GM13977 (cell line): ENCODE measurements around the gene DAPK1.
A peak's percentile ranks its signal among the peaks of the same experiment; 100 is the strongest.

Experiments
- DNase-seq: peaks from one replicate; pipeline ENCODE4 v3.0.0; 2012; ENCODE audit warnings: low spot score
- in situ Hi-C: fragments of 300-500 bp; cut with MboI; formaldehyde crosslinking; loops from one replicate; pipeline ENCODE4 v1.12.0; 2022; ENCODE audit warnings: low sequenced_read_pairs, low pct_unique_long_range_greater_than_20kb, mixed read lengths, inconsistent platforms; ENCODE audit not compliant: unreplicated experiment
- TF ChIP-seq, protein P1 (sequence below): IDR thresholded peaks from 2 replicates; pipeline ENCODE4 v1.5.1; 2012; ENCODE audit warnings: mild to moderate bottlenecking, control low read depth; ENCODE audit not compliant: insufficient read depth; ENCODE audit errors: extremely low read depth, missing control alignments

Gene DAPK1

GRCh38 chr9:87562530-87563170 lies 65.0 kb downstream of the DAPK1 start:
- TF ChIP-seq, protein P1, sequence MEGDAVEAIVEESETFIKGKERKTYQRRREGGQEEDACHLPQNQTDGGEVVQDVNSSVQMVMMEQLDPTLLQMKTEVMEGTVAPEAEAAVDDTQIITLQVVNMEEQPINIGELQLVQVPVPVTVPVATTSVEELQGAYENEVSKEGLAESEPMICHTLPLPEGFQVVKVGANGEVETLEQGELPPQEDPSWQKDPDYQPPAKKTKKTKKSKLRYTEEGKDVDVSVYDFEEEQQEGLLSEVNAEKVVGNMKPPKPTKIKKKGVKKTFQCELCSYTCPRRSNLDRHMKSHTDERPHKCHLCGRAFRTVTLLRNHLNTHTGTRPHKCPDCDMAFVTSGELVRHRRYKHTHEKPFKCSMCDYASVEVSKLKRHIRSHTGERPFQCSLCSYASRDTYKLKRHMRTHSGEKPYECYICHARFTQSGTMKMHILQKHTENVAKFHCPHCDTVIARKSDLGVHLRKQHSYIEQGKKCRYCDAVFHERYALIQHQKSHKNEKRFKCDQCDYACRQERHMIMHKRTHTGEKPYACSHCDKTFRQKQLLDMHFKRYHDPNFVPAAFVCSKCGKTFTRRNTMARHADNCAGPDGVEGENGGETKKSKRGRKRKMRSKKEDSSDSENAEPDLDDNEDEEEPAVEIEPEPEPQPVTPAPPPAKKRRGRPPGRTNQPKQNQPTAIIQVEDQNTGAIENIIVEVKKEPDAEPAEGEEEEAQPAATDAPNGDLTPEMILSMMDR = no peak
- DNase-seq = no peak
- in situ Hi-C loops = no loop called here

DNA sequence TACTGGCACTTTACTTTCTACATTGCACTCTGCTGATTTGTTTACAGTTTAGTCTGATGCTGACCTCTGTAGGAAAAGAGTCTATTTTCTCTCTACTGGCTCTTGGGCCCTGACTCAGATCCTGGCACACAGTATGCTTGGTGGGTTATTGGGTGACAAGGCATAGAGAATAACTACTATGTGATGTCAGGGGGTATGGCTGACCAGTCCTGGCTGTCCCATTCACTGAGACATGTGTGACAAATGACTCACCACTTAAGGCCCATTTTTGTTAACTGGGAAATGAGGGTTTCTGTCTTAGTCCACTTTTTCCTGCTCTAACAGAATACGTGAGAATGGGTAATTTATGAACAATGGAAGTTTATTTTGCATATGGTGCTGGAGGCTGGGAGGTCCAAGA lies 66.4 kb downstream of the DAPK1 start:
- DNase-seq = peak; percentile 47
- TF ChIP-seq, protein P1 = no peak
- in situ Hi-C loops = no loop called here

DNA sequence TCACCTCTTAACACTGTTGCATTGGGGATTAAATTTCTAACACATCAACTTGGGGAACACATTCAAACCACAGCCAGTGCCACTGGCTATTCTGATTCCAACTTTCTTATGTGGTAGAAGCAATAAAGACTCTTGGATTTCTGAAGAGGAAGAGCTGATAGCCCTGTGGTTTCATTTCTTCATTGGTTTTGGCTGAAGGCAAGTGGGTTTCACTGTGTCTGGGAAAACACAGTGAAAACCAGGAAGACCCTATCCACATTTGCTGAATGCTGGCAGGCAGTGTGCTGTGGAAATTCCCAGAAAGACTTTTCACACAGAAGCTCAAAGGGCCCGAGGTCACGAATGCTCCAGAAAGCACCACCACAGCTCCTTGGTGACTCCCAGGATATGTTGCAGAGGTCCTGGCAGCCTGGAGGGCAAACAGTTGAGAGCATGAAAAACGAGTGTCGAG lies 67.1 kb downstream of the DAPK1 start:
- TF ChIP-seq, protein P1 = no peak

DNA sequence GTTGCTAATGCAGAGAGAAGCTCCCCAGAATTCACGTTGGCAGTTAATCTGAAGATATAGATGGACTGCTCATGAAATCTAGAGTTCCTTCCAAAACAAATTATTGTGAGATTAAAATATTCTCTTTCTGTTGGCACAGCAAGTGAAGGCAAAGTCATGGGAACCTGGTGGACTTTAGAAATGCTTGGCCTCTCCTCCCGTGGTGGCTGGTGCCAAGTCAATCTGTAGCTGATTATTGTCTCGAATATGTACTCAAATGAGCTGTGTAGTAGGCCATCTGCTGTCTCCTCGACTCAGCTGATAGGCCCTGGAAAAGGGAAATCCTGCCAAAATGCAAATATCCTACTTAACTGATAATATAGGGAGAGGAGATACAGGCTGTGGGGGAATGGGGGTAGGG lies 69.3 kb downstream of the DAPK1 start:
- in situ Hi-C loops = no loop called here
- DNase-seq = no peak
- TF ChIP-seq, protein P1 = no peak

More for the DNA sequence above, 67.1 kb downstream of the DAPK1 start:
- no peak for DNase-seq
- in situ Hi-C loops = no loop called here

DNA sequence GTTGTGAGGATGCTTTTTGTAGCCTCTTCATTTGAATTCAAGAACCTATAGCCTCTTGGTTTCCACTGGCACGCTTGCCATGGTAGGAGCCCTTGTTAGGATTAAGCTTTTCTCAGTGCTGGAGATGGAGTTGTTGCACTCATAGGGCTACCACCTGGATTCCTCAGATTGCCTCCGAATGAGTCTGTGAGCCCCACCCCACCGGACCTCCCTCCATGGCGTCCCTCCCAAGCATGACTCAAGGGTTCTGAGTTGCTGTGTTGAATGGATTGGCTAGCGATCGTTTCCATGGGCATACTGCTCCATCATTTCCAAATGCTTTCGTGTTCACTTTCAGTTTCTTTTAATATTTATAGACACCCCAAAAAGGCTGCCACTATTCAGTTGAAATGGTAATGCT lies 69.9 kb downstream of the DAPK1 start:
- TF ChIP-seq, protein P1 = no peak
- in situ Hi-C loops = no loop called here
- no peak for DNase-seq

- in situ Hi-C loops = no loop called here
- TF ChIP-seq, protein P1 = no peak
- no peak for DNase-seq
Observed at GRCh38 chr9:87567983-87568382, 70.3 kb downstream of the DAPK1 start.
